ENCODE data around the gene C2orf72.

The C2orf72 gene

DNA sequence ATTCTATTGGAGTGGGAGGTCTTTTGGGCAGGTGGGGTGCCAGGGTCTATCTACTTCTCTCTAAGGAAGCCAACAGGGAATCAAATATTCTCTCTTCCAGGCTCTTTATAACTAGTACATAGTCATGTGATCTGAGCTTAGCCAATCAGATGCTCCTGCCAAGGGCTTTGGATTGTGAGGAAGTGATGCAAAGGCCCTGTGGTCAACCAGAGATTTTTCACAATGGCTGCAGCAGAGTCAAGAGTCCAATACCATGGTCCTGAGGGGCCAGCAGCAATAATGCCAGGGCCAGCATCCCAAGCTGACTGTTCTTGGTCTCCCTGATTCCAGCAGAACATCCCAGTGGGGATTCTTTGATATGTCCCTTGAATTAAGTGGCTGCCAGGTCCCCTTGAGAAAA lies 8.4 kb upstream of the C2orf72 start:
- no peak overlapping the region for H3K4me3 ChIP-seq (ENCODE audit: low read depth, low read length)
- DNase-seq (ENCODE audit: low read depth), result no peak
- TF ChIP-seq, protein P1, sequence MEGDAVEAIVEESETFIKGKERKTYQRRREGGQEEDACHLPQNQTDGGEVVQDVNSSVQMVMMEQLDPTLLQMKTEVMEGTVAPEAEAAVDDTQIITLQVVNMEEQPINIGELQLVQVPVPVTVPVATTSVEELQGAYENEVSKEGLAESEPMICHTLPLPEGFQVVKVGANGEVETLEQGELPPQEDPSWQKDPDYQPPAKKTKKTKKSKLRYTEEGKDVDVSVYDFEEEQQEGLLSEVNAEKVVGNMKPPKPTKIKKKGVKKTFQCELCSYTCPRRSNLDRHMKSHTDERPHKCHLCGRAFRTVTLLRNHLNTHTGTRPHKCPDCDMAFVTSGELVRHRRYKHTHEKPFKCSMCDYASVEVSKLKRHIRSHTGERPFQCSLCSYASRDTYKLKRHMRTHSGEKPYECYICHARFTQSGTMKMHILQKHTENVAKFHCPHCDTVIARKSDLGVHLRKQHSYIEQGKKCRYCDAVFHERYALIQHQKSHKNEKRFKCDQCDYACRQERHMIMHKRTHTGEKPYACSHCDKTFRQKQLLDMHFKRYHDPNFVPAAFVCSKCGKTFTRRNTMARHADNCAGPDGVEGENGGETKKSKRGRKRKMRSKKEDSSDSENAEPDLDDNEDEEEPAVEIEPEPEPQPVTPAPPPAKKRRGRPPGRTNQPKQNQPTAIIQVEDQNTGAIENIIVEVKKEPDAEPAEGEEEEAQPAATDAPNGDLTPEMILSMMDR (IDR thresholded peaks at IDR 0.05; ENCODE audit: insufficient read depth, low read depth, low read length, missing control alignments), result no peak

DNA sequence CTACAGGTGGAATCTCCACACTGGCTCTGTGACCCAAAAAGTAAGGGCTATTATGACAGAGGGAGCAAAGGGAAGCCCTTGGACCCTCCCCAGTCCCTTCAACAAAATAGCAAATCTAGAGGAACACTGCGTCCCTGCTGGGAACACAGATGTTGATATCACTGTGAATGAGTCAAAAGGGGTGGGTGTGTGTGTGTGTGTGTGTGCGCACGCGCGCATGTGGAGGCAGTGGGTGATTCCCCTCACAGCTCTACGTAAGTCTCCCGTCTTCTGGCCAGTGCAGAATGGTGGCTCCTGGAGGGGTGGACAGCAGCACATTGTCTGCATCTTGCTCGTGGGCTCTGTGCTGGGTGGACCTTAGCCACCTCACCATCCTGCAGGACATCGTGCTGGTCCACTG lies 7.8 kb upstream of the C2orf72 start:
- TF ChIP-seq, protein P1 (IDR thresholded peaks at IDR 0.05; ENCODE audit: insufficient read depth, low read depth, low read length, missing control alignments), result no peak
- DNase-seq (ENCODE audit: low read depth), result no peak
- no peak overlapping the region for H3K4me3 ChIP-seq (ENCODE audit: low read depth, low read length)

DNA sequence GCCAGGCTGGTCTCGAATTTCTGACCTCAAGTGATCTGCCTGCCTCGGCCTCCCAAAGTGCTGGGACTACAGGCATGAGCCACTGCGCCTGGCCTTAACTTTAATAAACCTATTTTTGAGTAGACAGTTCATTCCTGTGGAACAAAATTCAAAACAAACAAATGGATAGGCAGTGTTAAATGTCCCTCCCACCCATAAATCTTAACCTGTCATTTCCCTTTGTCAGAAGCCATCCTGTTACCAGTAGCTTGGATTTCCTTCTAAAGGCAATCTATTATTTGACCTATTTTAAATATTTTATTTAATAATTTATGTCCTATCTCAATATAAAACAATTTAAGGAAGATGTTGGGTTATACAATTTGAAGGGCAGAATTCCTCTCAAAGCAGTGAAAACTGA lies 6.6 kb upstream of the C2orf72 start:
- H3K4me3 ChIP-seq (ENCODE audit: low read depth, low read length), result no peak overlapping the region
- TF ChIP-seq, protein P1 (IDR thresholded peaks at IDR 0.05; ENCODE audit: insufficient read depth, low read depth, low read length, missing control alignments), result no peak
- DNase-seq (ENCODE audit: low read depth), result no peak

DNA sequence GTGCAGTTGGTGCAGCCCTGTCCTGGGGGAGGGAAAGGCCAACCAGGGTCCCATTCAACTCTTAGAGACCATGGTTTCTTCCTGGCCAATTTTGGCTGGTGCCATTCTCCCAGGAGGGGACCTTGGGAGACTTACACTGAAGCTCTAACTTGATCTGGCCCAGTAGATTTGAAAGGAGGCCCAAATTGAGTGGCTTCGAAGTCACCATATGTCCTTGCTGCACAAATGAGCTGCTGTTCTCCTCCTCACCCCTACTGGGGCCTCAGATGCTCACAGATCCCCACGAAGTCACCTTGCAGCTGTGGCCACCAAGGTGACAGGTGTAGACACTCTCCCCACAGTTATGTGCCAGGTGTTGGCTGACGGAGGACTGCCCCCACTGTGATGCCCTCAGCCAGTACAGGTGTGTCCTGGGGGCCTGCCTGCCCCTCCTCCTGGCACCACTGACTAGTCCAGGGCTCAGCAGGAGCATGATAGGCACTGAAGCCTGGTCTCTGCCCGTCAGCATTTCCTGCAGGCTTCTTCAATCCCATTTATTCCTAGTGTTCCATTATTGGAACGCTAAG lies 4.7 kb upstream of the C2orf72 start:
- no peak overlapping the region for H3K4me3 ChIP-seq (ENCODE audit: low read depth, low read length)
- no peak for DNase-seq (ENCODE audit: low read depth)
- TF ChIP-seq, protein P1 (IDR thresholded peaks at IDR 0.05; ENCODE audit: insufficient read depth, low read depth, low read length, missing control alignments), result no peak

DNA sequence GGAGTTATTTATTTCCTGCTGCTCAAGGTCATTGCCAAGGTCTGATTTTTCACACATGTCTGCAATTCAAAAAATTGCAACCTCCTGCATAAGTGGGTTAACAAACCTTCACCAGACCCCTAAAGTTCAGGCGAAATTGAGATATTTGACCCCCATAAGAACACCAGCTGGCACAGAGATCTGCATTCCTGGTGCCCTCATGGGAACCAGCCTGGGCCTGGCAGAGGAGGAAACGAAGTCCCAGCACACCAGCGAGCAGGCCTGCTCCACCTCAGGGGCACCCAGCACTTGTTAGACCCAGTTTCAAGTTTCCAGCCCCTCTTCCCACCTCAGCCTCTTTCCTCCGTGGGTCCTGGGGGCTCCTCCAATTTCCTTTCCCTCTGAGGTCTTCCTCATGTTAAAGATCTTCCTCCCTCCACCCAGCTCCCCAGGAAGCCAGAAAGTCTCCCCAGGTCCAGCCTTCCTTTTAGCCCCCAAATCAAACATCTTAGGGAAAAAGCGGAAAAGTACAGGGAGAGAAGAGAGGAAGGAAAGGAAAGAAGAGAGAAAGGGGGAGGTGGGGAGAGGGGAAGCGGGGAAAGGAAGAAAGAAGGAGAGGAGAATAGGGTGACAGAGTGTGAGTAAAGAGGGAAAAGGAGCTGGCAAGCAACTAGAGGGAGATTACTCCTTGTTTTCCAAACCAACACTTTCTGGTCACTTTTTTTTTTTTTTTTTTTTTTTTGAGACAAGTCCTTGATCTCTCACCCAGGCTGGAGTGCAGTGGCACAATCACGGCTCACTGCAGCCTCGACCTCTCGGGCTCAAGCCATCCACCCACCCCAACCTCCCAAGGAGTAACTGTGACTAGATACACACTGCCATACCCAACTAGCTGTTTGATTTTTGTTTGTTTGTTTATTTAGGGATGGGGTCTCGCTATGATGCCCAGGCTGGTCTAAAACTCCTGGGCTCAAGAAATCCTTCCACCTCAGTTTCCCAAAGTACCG lies 3.9 kb upstream of the C2orf72 start:
- no peak overlapping the region for H3K4me3 ChIP-seq (ENCODE audit: low read depth, low read length)
- TF ChIP-seq, protein P1 (IDR thresholded peaks at IDR 0.05; ENCODE audit: insufficient read depth, low read depth, low read length, missing control alignments), result no peak
- no peak for DNase-seq (ENCODE audit: low read depth)

DNA sequence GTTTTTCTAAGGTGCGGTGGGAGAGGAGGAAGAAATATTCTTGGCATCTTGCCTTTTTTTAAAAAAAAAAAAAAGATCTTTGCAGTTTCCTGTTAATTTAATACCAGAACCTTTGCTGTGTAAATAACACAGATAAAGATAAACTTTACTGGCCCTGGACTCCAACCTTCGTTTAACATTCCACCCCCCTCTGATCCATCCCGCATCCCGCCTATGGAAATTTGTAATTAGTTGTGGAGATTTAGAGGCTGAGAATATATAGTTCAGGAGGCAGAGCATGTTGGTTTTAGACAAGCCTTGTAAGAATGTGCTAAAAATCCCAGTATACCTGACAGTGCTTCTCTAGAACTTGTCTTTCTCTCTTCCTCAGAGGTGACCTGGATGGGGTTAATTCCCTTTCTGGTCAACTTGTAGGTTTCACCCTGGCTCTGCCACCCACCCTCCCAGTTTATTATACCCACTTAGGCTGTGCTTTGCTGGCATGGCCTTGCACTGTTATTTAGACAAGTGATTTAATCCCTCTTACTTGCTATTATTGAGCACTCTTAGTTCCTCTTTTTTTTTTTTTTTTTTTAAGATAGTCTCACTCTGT lies 2.9 kb upstream of the C2orf72 start:
- no peak overlapping the region for H3K4me3 ChIP-seq (ENCODE audit: low read depth, low read length)
- TF ChIP-seq, protein P1 (IDR thresholded peaks at IDR 0.05; ENCODE audit: insufficient read depth, low read depth, low read length, missing control alignments), result no peak
- DNase-seq (ENCODE audit: low read depth), result peak; percentile 15

All from GM12865 (cell line).